GM23248 (cell line): ENCODE results near the gene RHPN2.

ENCODE experiments used
- EZH2 ChIP-seq: fragments of 200-600 bp; sonication (generic); IDR thresholded peaks from 2 replicates; pipeline ENCODE4 v1.6.1; 2018; ENCODE audit warnings: antibody characterized with exemption, mild to moderate bottlenecking; ENCODE audit not compliant: insufficient read depth, poor library complexity, severe bottlenecking
- EZH2phosphoT487 ChIP-seq: fragments of 200-600 bp; sonication (generic); IDR thresholded peaks from 2 replicates; pipeline ENCODE4 v1.6.1; 2018; ENCODE audit warnings: antibody characterized with exemption, moderate library complexity, mild to moderate bottlenecking, low read depth; ENCODE audit not compliant: insufficient read depth

- TF ChIP-seq EZH2 (no peak), EZH2phosphoT487 (no peak)
Measured at GRCh38 chr19:33067121-33067520, 2.4 kb upstream of the RHPN2 start.
